Stimulated activated CD4-positive, alpha-beta T cell treated with anti-CD3 and anti-CD28 coated beads, Interleukin-4, amount 100 ng/mL, for 24 hours (primary cell): Measurements from ENCODE around the gene GALNS.

ENCODE experiments used
- DNase-seq: peaks from one replicate; pipeline ENCODE4 v3.0.0-alpha.2; 2020

The GALNS gene

GRCh38 chr16:88814144-88814502 is 42.6 kb downstream of the GALNS start:
- no peak for DNase-seq

GRCh38 chr16:88813269-88814143 is 43.2 kb downstream of the GALNS start:
- DNase-seq = no peak

- DNase-seq = peak; percentile 25
These were observed 44.1 kb downstream of the GALNS start for GRCh38 chr16:88812513-88813268.

GRCh38 chr16:88811769-88812512 is 44.8 kb downstream of the GALNS start, which contains the start of gene APRT:
APRT (minus strand) TSS chr16:88811928; CDS start chr16:88811899, 29 bp downstream.
- peak; percentile 97 for DNase-seq

- DNase-seq = peak; percentile 68
These were observed 45.6 kb downstream of the GALNS start for GRCh38 chr16:88810912-88811768.

GRCh38 chr16:88810166-88810911 is 46.4 kb downstream of the GALNS start:
- peak; percentile 58 for DNase-seq

GRCh38 chr16:88809676-88810165 is 47.0 kb downstream of the GALNS start:
- DNase-seq = no peak

GRCh38 chr16:88809068-88809675 is 47.6 kb downstream of the GALNS start:
- no peak for DNase-seq

GRCh38 chr16:88807626-88808453 is 48.9 kb downstream of the GALNS start:
- no peak for DNase-seq

GRCh38 chr16:88807142-88807625 is 49.6 kb downstream of the GALNS start:
- no peak for DNase-seq

GRCh38 chr16:88806491-88807111 is 50.1 kb downstream of the GALNS start:
- no peak for DNase-seq

GRCh38 chr16:88805887-88806393 is 50.8 kb downstream of the GALNS start:
- DNase-seq = no peak

GRCh38 chr16:88805340-88805715 is 51.4 kb downstream of the GALNS start:
- DNase-seq = no peak

- DNase-seq = peak; percentile 35
These were observed 52.0 kb downstream of the GALNS start for GRCh38 chr16:88804552-88805339.

- DNase-seq = no peak
These were observed 52.6 kb downstream of the GALNS start for GRCh38 chr16:88804173-88804551.

GRCh38 chr16:88803264-88803987 is 53.3 kb downstream of the GALNS start, which contains the start of gene CDT1:
CDT1 (plus strand) TSS chr16:88803789; CDS start chr16:88803832, 43 bp downstream.
- peak; percentile 84 for DNase-seq

- no peak for DNase-seq
These were observed 56.5 kb downstream of the GALNS start for GRCh38 chr16:88800277-88800592.
